HEK293 (cell line): ENCODE data around the gene NPHS2.
A peak's percentile ranks its signal among the peaks of the same experiment; 100 is the strongest.

ENCODE experiments used
- CTCF ChIA-PET: fragments of 350-600 bp; formaldehyde crosslinking; extraction: SDS; loops from one replicate; lab custom pipeline; 2021; ENCODE audit warnings: antibody characterized with exemption; lab: Yijun Ruan, JAX
- POLR2A ChIA-PET: fragments of 300-600 bp; formaldehyde crosslinking; extraction: SDS; loops from one replicate; lab custom pipeline; 2020; ENCODE audit warnings: antibody characterized with exemption, inconsistent platforms; lab: Yijun Ruan, JAX
- H3K27ac ChIP-seq: fragments of 200-500 bp; sonication (Bioruptor generic); 2 replicates; pipeline ENCODE4 v1.5.1; 2014; ENCODE audit warnings: low read depth, low read length, control low read depth, inconsistent platforms; ENCODE audit errors: extremely low read depth
- H3K36me3 ChIP-seq, 2 experiments: fragments of 200-500 bp in 1 of 2; sonication (Bioruptor generic) in 1 of 2; 1 replicate in 1 of 2; 2 replicates in 1 of 2; pipeline ENCODE4 v1.5.1; 2014 to 2017; ENCODE audit warnings: inconsistent platforms in 2 of 2, low read length in 2 of 2; ENCODE audit not compliant: control insufficient read depth in 2 of 2, insufficient read depth in 1 of 2
- H3K4me1 ChIP-seq: fragments of 200-500 bp; sonication (Bioruptor generic); 2 replicates; pipeline ENCODE4 v1.5.1; 2014; ENCODE audit warnings: mild to moderate bottlenecking, low read length, inconsistent platforms; ENCODE audit not compliant: control insufficient read depth, insufficient read depth
- H3K4me3 ChIP-seq: 2 replicates; pipeline ENCODE4 v1.5.1; 2011; ENCODE audit warnings: low read depth, mild to moderate bottlenecking, control low read depth, low read length, moderate library complexity
- H3K9me3 ChIP-seq: fragments of 200-500 bp; sonication (Bioruptor generic); 2 replicates; pipeline ENCODE4 v1.5.1; 2014; ENCODE audit warnings: low read depth, low read length, inconsistent platforms; ENCODE audit not compliant: control insufficient read depth, insufficient read depth
- INSM2 ChIP-seq: fragments of 450-650 bp; formaldehyde crosslinking; IDR thresholded peaks from 2 replicates; pipeline ENCODE4 v1.5.1; 2016; ENCODE audit warnings: missing biosample characterization, missing genetic modification characterization
- MEIS1 ChIP-seq: sonication (generic); formaldehyde crosslinking; IDR thresholded peaks from 2 replicates; pipeline ENCODE4 v1.8.1; 2022; ENCODE audit warnings: missing genetic modification reagents, mild to moderate bottlenecking, borderline replicate concordance
- PRDM2 ChIP-seq: fragments of 450-650 bp; formaldehyde crosslinking; IDR thresholded peaks from 2 replicates; pipeline ENCODE4 v1.5.1; 2016; ENCODE audit warnings: missing biosample characterization, missing genetic modification characterization, borderline replicate concordance
- TRIM28 ChIP-seq: IDR thresholded peaks from 2 replicates; pipeline ENCODE4 v1.6.1; 2011; ENCODE audit warnings: low read length, control low read depth, borderline replicate concordance
- WT1 ChIP-seq: fragments of 450-650 bp; formaldehyde crosslinking; IDR thresholded peaks from 2 replicates; pipeline ENCODE4 v1.5.1; 2016; ENCODE audit warnings: missing biosample characterization, missing genetic modification characterization
- ZBTB8A ChIP-seq: fragments of 450-650 bp; formaldehyde crosslinking; IDR thresholded peaks from 2 replicates; pipeline ENCODE4 v1.5.1; 2016; ENCODE audit warnings: missing biosample characterization, missing genetic modification characterization
- ZIC2 ChIP-seq: fragments of 450-650 bp; formaldehyde crosslinking; IDR thresholded peaks from 2 replicates; pipeline ENCODE4 v1.5.1; 2016; ENCODE audit warnings: missing biosample characterization, missing genetic modification characterization
- ZNF133 ChIP-seq: fragments of 450-650 bp; formaldehyde crosslinking; IDR thresholded peaks from 2 replicates; pipeline ENCODE4 v1.5.1; 2016; ENCODE audit warnings: missing biosample characterization, missing genetic modification characterization
- ZNF155 ChIP-seq: fragments of 450-650 bp; formaldehyde crosslinking; IDR thresholded peaks from 2 replicates; pipeline ENCODE4 v1.5.1; 2016; ENCODE audit warnings: missing biosample characterization, missing genetic modification characterization
- ZNF354C ChIP-seq: fragments of 450-650 bp; formaldehyde crosslinking; IDR thresholded peaks from 2 replicates; pipeline ENCODE4 v1.5.1; 2016; ENCODE audit warnings: missing biosample characterization, missing genetic modification characterization, low read depth, borderline replicate concordance
- ZNF544 ChIP-seq: fragments of 450-650 bp; formaldehyde crosslinking; IDR thresholded peaks from 2 replicates; pipeline ENCODE4 v1.5.0; 2017; ENCODE audit warnings: missing biosample characterization, missing genetic modification characterization
- ZNF645 ChIP-seq: fragments of 450-650 bp; formaldehyde crosslinking; IDR thresholded peaks from 2 replicates; pipeline ENCODE4; 2016; ENCODE audit warnings: missing biosample characterization, missing genetic modification characterization
- ZNF837 ChIP-seq: fragments of 450-650 bp; formaldehyde crosslinking; IDR thresholded peaks from 2 replicates; pipeline ENCODE4 v1.5.1; 2016; ENCODE audit warnings: missing biosample characterization, missing genetic modification characterization
- ZSCAN23 ChIP-seq: fragments of 450-650 bp; formaldehyde crosslinking; IDR thresholded peaks from 2 replicates; pipeline ENCODE4 v1.5.1; 2016; ENCODE audit warnings: missing biosample characterization, missing genetic modification characterization

The NPHS2 gene

GRCh38 chr1:179516976-179517705 lies 58.6 kb downstream of the NPHS2 start:
- no peaks in the 10 kb centered on the region for H3K36me3 ChIP-seq
- ChIA-PET CTCF (interaction anchor here (1.5 kb wide), 1 partner anchor 11 kb away, joined by 3 read pairs; no protein-coding TSS in a partner anchor), POLR2A (no interaction called here)
- H3K27ac ChIP-seq: no peak overlapping the region
- H3K9me3 ChIP-seq: no peaks in the 10 kb centered on the region
- H3K4me3 ChIP-seq: no peak overlapping the region
- TF ChIP-seq ZIC2 (peak; percentile 20; the same call in 1 of the 2 replicates), PRDM2 (tag by site-specific recombination) (no peak)
- no peaks in the 10 kb centered on the region for H3K4me1 ChIP-seq

- Histone ChIP-seq H3K4me3 (no peak overlapping the region), H3K4me1 (no peaks in the 10 kb centered on the region), H3K9me3 (no peaks in the 10 kb centered on the region), H3K36me3 (no peaks in the 10 kb centered on the region), H3K27ac (no peak overlapping the region)
- POLR2A ChIA-PET: no interaction called here
- CTCF ChIA-PET: no interaction called here
- TF ChIP-seq TRIM28: no peak
- no peak for TF ChIP-seq INSM2
- no peak for TF ChIP-seq ZNF544 (tag by site-specific recombination)
- no peak for TF ChIP-seq ZNF133 (tag by site-specific recombination)
- no peak for TF ChIP-seq ZNF155
- no peak for TF ChIP-seq ZSCAN23
- TF ChIP-seq MEIS1 (CRISPR knock-in tag): no peak
- TF ChIP-seq ZNF645 (tag by site-specific recombination): no peak
- TF ChIP-seq ZBTB8A (tag by site-specific recombination): no peak
- TF ChIP-seq ZNF837 (tag by site-specific recombination): no peak
- TF ChIP-seq ZNF354C (tag by site-specific recombination): no peak
These were observed 65.7 kb downstream of the NPHS2 start for GRCh38 chr1:179510038-179510437.

- Histone ChIP-seq H3K27ac (no peak overlapping the region), H3K4me1 (no peaks in the 10 kb centered on the region), H3K36me3 (no peaks in the 10 kb centered on the region), H3K4me3 (no peak overlapping the region), H3K9me3 (no peaks in the 10 kb centered on the region)
- no peak for TF ChIP-seq WT1
- POLR2A ChIA-PET: no interaction called here
- CTCF ChIA-PET: no interaction called here
These were observed 66.4 kb downstream of the NPHS2 start for GRCh38 chr1:179509384-179509783.
